Fibroblast of skin of scalp (primary cell): Measurements from ENCODE around the gene SGIP1.
A peak's percentile ranks its signal among the peaks of the same experiment; 100 is the strongest.
"Not testable (repeated sequence)": the region's sequence is repeated elsewhere in the genome, so short reads cannot be mapped to it uniquely, and the experiment has no call there.

ENCODE experiments used
- DNase-seq: peaks from one replicate; pipeline ENCODE4 v3.0.0-alpha.2; 2013

The SGIP1 gene

DNA sequence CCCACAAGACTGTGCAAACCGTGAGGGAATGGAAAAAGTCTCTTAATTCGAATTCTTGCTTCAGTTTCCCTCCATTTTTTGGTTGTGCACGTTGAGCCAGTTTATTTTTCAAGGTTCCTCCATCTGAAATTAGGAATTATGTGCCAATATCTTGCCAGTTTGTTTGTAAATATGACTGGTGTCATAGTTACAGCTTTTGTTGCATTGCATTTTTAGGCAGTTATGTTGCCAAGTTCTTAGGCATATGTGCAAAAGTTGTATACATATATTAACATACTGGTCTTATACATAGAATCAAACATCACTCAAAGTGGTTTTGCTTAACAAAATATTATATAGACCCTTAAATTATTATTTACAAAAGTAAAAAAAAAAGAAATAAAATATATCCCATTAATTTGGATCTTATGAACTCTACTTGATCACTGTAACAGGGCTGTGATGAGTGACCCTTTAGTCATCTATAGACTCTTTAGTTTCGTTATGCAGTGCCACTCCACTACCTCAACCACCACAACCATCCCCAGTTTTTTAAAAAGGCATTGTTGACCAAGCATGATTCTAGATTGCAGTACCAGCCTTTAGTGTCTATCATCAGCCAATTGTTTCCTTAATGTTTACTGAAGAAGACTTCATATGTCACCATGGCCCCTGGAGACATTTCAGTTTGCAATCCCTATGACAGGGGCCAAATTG, 197.4 kb downstream of the SGIP1 start:
- DNase-seq = no peak

DNA sequence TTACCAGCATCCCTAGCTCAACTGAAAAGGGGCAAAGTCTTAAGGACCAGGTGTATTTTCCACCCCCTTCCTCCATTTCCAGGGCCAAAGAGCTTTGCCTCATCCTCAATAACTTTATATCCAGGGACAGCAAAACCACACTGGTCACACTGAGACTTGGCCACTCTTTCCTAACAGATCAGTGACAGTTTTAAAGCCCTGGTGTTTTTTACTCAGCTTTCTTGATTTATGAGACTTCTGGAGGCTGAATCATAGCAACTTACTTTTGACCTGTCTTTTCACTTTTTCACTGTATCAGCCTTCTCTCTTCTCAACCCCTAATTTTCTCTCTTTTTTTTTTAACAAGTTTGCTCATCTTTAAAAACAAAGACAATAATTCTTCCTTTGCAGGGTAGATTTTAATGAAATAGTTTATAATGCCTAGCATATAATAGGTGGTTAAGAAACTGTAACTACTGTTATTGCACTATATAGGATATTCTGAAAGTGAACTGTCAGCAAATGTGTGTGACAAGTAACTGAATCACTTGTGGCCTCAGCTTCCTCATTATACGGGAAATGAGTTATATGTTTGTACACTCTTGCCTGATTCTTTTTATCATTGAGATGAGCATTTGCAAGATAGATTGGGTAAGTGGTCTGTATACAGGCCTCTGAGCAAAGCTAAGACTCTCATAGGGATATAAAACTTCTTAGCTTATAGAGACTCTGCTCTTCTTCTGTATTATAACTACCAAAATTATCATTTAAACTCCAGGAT, 198.6 kb downstream of the SGIP1 start:
- DNase-seq = no peak

DNA sequence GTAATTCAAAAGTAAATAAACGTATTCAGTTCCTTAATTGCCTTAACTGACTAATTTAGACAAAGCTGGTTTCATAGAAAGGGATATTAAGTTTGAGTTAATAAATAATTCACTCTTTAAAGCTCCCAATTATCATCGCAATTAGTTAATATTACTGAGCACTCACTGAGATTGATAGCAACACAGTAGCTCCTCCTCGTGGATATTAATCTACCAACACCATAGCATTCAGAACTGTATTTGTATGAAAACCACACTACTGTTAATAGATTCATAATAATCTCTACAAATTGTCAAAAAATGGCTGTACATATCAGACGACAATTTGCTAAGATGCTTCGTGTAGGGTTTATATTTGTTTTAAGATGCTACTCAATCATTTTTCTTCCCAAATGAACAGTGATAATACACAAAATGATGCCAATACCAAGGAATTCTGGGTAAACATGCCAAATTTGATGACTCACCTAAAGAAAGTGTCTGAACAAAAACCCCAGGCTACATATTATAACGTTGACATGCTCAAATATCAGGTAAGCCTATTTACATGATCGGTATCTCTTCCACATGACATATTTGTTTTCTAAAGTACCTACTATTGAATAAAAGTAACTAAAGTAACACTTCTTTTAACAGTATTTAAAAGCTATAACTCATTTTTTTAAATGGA, 199.5 kb downstream of the SGIP1 start:
- DNase-seq = peak; percentile 34

DNA sequence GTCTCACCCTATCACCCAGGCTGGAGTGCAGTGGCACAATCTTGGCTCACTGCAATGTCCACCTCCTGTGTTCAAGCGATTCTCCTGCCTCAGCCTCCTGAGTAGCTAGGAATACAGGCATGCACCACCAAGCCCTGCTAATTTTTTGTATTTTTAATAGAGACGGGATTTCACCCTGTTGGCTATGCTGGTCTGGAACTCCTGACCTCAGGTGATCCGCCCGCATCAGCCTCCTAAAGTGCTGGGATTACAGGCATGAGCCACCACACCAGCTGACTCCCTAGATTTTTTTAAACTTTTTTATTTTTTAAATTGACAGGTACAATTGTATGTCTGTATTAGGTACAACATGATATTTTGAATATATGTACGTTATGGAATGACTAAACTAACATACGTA, 200.6 kb downstream of the SGIP1 start:
- not testable (repeated sequence) for DNase-seq

DNA sequence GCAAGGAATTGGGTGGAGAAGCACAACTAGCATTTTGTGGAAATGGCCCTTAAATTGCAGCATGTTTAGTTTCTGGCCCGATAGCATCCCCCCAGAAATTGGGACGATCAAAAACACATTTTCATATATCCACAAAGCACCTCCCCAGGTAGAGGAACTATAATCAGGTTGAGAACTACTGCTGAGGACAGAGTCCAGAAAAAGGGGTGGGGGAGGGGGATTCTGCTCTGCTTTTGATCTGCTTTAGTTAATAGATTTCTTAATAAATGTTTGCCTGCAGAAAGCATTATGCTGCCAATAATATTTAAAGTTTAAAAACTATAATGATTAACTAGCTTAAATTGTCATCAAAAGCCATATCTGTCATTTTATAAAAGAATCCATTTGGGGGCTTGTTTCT, 203.9 kb downstream of the SGIP1 start:
- no peak for DNase-seq

DNA sequence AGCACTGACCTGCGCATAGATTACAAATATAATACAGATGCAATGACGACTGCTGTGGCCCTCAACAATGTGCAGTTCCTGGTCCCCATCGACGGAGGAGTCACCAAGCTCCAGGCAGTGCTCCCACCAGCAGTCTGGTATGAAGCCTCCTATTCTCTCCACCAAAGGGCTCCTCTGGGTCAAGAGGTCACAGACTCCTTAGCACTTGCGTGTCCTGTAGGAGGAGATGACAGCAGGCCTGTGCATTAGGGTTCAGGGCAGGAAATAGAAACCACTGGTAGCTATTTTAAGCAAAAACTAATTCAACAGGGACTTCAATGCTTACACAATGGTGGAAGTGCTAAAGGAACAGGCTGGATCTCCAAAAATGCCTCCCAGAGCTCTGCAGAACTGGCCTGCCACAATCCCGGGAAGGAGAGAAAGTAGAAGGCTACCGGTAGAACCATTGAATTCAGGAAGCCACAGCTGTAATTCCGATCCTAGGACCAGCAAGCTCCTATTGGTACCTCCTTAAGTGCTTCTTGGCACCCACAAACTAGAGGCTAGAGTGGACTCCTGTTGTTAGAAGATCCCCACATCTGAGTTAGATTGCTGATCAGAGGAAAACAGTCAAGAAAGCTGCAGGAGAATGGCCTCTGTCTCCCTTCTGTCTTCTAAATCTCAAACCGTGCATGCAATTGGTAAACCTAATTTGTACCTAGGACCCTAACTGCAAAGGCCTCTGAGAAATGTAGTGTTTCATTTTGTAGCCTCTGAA, 205.6 kb downstream of the SGIP1 start:
- no peak for DNase-seq

DNA sequence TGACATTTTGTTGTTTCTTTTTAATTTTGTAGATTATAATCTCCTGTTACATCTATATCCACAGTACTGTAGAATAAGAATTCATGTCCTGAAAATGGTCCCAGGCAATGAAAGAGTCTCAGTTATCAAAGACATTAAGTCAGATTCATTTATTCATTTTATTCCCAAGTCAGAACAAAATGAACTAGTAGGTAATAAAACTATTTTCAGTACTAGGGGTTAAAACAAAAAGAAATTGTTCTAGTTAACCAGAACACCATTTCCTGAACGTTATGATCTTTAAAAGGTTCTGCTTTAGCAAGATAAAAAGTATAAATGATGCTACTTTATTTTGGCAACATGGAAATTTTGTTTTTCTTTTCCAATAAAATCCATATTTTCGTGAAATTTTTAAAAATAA, 211.5 kb downstream of the SGIP1 start:
- DNase-seq = no peak

DNA sequence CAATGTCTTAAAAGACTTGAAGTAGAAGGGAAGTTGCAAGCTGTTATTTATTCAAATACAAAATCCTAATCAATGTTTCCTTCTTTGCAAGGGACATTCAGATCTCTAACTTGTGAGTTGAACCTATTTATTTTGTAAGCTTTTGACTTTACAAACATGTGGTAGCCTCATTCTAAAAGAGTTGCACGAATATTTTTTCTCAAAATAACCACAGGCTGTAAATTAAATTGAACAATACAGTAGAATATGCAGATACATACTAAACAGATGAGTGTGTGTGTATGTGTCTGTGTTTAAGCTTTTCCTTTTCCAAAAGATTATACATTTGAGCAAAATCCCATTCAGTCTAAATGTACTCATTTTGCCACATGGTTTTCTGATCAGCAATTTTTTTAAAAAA, 213.5 kb downstream of the SGIP1 start:
- peak; percentile 76 for DNase-seq

DNA sequence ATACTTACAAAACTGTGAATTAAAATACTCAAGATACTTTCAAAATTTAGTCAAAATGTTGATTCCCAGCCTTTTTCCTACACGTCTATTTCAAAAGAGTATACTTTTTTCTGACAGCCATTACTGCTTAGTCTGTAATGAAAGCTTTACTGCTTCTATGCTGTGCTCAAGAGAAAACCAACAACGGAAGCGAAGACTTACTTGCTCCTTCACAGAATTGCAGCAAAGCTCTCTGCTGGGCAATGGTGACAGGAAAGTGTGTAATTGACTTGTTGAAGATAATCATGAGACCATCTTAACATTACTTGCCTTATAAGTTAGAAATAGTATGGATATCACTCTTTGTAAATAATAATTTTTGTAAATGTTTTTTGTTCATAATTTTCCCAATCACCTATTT, 216.6 kb downstream of the SGIP1 start:
- no peak for DNase-seq

DNA sequence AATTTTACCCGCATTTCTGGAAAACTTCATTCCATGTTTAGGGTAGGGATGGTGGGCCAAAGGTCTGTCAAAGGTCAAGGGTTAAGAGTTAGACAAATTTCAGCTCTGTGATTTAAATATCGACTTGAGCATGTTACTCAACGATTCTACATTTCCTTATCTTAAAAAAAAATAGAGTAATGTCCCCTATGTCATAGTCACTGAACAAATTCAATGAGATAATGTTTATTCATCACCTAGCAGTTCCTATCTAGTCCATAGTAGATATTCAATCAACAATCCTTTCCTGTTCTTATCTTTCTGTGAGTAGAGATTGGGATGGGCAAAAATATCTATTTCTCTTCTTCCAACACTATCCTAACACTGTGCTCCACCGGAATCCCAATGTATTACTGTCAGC, 217.2 kb downstream of the SGIP1 start:
- DNase-seq = no peak

DNA sequence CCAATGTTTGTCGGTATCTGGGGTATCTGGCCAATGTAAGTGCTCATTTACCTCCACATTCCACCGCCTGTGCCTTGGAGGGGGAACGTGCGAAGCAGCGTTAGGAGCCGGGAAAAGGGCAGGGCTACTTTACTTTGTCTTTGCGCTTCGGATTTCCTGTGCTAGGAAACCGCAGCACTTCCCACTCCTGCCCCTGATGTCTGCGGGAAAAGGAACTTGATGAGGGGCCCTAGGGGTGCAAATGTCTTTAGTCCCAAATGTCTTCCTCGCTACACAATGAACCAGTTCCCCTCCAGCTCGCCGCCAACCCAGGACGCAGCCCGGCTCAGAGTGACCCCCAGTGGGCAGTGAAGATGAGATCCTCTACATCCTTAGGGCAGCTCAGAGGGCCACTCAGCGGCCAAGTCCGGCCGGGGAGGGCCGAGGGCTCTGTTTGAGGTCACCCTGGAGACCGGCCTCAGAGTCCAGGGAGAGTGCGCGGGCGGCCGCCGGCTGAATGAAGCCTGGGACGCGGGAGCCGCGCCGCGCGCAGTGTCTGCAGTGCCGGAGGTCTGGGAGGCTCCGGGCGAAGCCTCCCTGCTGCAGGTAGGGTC, 218.1 kb downstream of the SGIP1 start, which contains the start of gene DYNLT5:
DYNLT5 (plus strand) TSS at position 460 of the 593 bp plus-strand sequence. CDS start 2,200 bp downstream, outside the sequence.
- DNase-seq = peak; percentile 52

DNA sequence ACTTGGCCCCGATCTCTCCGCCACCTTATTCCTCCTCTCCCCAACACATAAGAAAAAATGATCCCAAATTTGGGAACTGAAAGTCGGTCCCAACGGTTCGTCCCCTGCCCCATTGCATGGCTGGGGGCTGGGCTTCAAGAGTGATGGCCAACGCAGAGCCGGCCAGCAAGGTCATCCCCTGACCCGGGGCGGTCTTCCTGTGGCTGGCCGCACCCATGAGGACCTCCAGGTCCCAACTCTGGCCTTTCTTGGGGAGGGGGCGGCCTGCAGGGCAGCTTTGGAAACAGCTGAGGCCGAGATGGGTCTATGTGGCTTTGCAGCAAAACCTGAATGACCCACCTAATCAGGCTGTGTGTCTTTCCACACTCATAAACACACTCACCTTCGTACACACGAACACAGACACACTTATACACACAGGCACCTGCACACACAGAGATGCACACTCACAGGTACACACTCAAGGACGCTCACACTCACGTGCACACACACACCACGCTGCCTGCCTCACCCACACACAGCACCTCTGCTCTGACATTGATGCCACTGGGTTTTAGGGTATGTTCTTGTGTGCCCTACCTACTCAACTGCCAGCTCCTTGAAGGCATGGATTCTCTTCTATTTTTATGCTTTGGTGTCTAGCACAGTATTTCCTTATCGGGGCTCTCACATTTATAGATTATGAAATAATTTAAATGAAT, 218.9 kb downstream of the SGIP1 start:
- no peak for DNase-seq

DNA sequence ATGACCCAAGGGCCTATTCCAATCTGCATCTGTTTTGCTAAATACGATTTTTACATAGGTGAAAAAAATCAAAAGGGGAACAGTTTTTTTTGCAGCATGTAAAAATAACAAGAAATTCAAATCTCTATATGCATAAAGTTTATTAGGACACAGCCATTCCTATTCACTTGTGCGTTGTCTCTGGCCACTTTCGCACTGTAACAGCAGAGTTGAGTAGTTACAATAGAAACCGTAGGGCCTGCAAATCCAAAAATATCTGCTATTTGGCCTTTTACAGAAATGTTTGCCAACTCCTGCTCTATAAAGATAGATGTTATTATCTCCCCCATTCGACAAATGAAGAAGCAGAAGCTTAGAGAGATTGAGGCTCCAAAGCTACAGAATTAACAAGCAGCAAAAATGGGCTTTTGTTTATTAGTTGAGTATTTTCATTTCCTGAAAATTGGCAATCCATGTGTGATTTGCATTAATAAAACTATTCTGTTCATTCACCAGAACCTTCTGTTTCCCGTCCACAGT, 223.8 kb downstream of the SGIP1 start:
- no peak for DNase-seq

DNA sequence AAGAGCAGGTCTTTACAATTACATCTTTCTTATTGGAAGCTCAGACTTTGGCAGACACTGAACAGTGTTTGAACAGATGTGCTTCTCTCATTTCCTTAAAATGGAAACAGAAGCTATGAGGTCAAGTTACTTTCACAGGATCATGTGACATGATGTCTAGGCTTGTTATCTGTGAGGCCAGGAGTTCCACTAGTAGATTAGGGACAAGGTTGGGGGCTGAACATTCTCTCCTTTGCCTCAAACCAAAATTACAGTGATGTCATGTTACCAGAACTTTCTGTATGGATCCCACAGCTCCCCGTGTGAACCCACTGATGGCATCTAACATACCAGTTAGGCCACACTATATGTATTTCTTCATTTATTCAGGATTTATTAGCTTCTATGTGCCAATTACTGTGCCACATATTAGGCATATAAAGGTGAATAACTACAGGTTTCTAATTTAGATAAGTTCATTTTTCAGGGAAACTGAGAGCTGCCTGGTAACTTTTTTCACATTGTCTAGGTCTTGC, 224.3 kb downstream of the SGIP1 start:
- DNase-seq = no peak

DNA sequence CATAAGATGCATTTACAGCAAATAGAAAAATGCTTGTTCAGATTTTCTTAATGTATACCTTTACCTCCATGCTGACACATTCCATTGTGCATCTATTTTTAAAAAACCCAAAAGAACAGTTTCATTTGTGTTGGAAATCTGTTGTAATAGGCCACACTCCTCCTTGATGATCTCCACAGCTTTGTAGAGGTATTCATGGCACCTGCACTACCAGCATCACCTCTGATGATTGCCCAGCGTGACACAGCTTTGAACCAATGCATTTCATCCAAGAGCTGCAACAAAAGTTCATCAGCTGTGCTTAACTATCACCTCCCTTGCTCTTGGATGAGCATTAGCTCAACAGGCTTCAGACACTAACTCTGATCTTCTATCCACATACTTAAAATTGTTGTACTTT, 226.6 kb downstream of the SGIP1 start:
- DNase-seq = no peak

DNA sequence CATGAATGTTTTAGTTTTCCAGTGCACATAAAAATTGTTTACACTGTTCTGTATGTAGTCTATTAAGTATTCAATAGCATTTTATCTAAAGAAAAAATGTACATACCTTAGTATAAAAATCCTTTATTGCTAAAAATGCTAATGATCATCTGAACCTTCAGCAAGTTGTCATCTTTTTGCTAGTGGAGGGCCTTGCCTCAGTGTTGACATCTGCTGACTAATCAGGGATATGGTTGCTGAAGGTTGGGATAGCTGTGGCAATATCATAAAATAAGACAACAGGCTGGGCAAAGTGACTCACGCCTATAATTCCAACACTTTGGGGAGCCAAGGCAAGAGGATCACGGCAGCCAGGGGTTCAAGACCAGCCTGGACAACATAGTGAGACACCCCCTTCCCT, 227.3 kb downstream of the SGIP1 start:
- DNase-seq = no peak

DNA sequence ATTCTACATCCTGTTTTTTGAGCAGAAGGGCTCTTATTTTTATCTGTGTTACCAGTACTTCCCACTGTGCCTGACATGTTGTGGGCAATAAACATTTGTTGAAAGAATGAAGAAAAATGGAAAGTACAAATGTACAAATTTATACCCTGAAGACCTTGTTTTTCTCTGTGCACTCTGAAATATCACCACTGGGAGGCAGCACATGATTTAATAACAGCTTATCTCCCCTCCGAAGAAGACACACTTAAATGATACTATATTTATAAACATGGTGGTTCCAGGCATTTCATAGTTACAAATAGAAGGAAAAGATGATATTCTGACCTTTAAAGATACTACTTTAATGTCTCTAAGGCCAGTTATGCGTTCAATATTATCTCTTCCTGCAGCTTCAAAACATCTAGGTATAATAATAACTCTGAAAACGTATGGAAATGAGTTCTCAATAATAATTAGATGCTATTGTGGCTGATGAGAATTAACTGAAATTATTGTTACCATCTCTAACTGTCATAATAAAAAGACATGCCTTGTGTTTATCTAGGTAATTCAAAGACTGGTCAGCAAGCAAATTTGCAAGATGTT, 231.1 kb downstream of the SGIP1 start:
- peak; percentile 60 for DNase-seq

DNA sequence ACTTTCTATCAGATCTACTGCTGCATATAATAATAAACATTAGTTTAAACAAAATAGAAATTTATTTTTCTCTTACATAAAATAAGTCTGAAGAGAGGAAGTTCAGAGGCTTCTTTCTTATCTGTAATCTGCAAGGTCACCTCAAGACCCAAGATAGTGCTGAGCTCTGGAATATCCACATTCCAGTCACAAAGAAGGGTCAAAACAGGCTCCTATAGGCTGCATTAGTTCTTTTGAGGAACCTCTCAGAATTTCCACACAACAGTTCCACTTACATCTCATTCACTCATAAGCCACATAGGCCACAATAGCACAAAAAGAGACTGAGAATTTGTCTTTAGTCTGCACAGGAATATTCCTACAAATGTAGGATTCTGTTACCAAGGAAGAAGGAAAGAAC, 233.7 kb downstream of the SGIP1 start:
- no peak for DNase-seq

DNA sequence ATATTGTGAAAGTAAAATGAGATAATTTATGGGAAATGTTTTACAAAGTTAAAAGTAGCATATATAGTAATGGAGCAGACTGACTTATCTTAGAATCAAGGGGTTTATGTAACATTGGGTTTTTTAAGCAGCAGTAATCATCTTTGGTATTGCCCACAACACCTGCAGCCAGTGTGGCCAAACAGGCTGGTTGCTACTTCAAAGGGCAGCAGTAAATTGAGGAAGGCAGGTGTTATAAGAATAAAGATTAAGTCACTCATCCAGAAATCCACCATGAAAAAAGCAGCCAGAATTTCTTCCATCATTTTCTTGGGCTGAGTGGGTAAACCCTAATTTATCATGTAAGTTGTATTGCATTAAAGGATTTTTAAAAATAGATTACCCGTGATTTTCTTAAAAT, 235.0 kb downstream of the SGIP1 start:
- no peak for DNase-seq

DNA sequence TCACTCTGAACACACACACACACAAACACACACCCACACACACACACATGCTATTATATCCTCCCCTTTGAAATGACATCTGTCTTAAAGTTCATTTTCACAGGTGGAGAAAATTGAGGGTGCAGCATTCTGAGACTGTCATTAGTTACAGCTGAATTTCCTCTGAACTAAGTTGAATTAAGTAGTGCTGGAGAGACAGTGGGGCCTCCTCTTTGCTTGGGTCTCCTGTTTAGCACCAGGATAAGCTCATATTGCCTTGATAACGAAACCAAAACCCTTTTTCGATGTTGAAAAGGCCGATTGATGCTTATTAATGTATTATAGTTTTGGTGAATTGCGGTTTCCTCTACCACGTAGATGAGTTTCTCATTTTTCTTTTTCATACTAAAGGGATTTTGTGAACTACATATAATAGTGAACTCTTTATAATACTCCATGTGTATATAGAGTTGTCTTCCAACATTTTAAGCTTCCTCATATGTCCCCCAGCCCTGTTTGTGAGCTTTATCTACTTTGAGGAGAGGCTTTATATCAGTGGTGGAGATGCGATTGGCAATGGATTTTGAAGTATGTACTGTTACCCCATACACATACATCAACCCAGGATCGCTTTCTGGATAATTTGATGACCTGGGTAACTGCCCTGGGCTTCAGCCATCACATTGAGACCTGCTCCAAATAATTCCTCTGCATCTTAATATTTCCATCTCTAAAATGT, 235.7 kb downstream of the SGIP1 start:
- DNase-seq = no peak
